Neural crest cell (in vitro differentiated cells): ENCODE data around the gene USP11. TPM values are rescaled to one million over a fixed set of nuclear protein-coding genes. Genes with fewer than 3 reads are reported as not detected.

Source experiments
- DNase-seq: peaks from one replicate; pipeline ENCODE4 v3.0.0; 2021; ENCODE audit warnings: low read depth, mixed read lengths, low spot score
- H3K27ac Mint-ChIP-seq: one replicate; pipeline ENCODE4 v1.8.0; 2021; ENCODE audit warnings: mild to moderate bottlenecking, mixed read lengths; ENCODE audit not compliant: unreplicated experiment
- H3K27me3 Mint-ChIP-seq: 2 replicates; pipeline ENCODE4 v1.8.0; 2021; ENCODE audit warnings: low read depth, mild to moderate bottlenecking, mixed read lengths
- H3K36me3 Mint-ChIP-seq: 2 replicates; pipeline ENCODE4 v1.8.0; 2021; ENCODE audit warnings: low read depth, mild to moderate bottlenecking, mixed read lengths
- H3K4me1 Mint-ChIP-seq: 2 replicates; pipeline ENCODE4 v1.8.0; 2021; ENCODE audit warnings: mixed read lengths
- H3K4me3 Mint-ChIP-seq: one replicate; pipeline ENCODE4 v1.8.0; 2021; ENCODE audit warnings: mild to moderate bottlenecking, mixed read lengths
- H3K9me3 Mint-ChIP-seq: 2 replicates; pipeline ENCODE4 v1.8.0; 2021; ENCODE audit warnings: mixed read lengths
- total RNA-seq: library from RNA; stranded (reverse); gene quantifications from 2 replicates; pipeline ENCODE4 v1.2.1, GENCODE V29; 2021
- TF ChIP-seq, protein P1 (sequence below): fragments of 200-600 bp; sonication (generic); conservative IDR thresholded peaks from 2 replicates; pipeline ENCODE4 v1.5.0; 2021; ENCODE audit warnings: antibody characterized with exemption, mild to moderate bottlenecking

USP11 gene
- total RNA-seq, 1 donor from 2014 or later: 245 TPM

DNA sequence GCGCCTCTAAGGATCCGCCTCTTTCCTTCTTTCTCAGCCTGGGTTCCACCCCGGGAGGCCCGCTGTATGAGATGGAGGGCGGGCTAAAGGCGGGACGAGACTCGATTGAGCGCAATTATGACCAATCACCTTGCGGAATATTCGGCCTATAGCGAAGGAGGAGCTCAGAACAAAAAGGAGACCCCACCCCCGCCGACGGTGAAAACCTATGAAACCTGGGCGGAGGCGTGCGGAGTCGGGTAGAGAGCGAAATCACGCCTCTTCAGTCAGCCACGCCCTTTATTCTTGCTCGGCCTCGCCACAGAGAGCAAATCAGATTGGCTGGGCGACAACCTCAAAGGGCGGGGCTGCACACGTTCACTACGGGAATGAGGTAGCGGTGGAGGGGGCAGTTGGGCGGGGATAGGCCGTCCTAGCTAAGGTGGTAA is 14.9 kb upstream of the USP11 start:
- no peaks in the 10 kb centered on the region for H3K9me3 Mint-ChIP-seq
- H3K27ac Mint-ChIP-seq: peak overlapping the region; percentile 99
- peaks cover 56% of the 10 kb centered on the region for H3K4me1 Mint-ChIP-seq
- peaks cover 9% of the 10 kb centered on the region for H3K27me3 Mint-ChIP-seq
- DNase-seq: peak; percentile 94
- H3K36me3 Mint-ChIP-seq: peaks cover 21% of the 10 kb centered on the region
- TF ChIP-seq, protein P1, sequence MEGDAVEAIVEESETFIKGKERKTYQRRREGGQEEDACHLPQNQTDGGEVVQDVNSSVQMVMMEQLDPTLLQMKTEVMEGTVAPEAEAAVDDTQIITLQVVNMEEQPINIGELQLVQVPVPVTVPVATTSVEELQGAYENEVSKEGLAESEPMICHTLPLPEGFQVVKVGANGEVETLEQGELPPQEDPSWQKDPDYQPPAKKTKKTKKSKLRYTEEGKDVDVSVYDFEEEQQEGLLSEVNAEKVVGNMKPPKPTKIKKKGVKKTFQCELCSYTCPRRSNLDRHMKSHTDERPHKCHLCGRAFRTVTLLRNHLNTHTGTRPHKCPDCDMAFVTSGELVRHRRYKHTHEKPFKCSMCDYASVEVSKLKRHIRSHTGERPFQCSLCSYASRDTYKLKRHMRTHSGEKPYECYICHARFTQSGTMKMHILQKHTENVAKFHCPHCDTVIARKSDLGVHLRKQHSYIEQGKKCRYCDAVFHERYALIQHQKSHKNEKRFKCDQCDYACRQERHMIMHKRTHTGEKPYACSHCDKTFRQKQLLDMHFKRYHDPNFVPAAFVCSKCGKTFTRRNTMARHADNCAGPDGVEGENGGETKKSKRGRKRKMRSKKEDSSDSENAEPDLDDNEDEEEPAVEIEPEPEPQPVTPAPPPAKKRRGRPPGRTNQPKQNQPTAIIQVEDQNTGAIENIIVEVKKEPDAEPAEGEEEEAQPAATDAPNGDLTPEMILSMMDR: no peak
- peak overlapping the region; percentile 97 for H3K4me3 Mint-ChIP-seq

DNA sequence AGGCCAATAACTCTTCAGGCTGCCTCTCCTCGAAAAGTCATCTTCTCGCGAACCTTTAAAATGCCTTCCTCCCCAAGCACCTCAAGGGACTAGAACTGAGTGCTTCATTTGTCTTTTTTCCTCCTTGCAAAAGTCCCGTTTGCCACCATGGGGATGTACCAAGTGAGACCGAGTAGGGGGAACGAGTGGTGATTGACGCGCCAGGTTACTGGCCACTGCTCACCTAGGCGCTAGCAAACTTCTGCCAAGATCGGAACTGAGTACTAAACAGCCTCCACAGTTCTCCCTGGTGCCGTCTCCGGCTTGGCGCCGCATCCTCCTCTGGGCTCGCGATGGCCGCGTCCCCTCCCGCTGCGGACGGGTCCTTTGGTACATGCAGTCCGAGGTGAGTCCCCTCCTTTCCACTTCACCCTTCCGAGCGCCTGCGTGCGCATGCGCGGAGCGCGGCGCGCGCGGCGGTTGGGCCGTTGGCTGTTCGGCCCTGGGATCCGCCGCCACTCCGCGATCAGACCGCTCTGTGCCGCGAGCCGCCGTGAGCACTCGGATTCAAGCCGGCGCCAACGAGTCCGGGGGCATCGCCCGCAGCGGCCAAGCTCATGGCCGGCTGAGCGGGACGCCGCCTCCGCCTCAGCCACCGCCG is 14.4 kb upstream of the USP11 start, which contains the start of gene CDK16:
CDK16 (plus strand) TSS at position 402 of the 640 bp plus-strand sequence. CDS start 4,877 bp downstream, outside the sequence.
- Mint-ChIP-seq H3K27me3 (peaks cover 9% of the 10 kb centered on the region), H3K9me3 (no peaks in the 10 kb centered on the region), H3K4me3 (peak within 1 kb of the TSS; percentile 97), H3K27ac (peak within 1 kb of the TSS; percentile 99), H3K4me1 (peaks cover 56% of the 10 kb centered on the region), H3K36me3 (peaks cover 20% of the 10 kb centered on the region)
- TF ChIP-seq, protein P1: no peak
- DNase-seq: peak; percentile 70

DNA sequence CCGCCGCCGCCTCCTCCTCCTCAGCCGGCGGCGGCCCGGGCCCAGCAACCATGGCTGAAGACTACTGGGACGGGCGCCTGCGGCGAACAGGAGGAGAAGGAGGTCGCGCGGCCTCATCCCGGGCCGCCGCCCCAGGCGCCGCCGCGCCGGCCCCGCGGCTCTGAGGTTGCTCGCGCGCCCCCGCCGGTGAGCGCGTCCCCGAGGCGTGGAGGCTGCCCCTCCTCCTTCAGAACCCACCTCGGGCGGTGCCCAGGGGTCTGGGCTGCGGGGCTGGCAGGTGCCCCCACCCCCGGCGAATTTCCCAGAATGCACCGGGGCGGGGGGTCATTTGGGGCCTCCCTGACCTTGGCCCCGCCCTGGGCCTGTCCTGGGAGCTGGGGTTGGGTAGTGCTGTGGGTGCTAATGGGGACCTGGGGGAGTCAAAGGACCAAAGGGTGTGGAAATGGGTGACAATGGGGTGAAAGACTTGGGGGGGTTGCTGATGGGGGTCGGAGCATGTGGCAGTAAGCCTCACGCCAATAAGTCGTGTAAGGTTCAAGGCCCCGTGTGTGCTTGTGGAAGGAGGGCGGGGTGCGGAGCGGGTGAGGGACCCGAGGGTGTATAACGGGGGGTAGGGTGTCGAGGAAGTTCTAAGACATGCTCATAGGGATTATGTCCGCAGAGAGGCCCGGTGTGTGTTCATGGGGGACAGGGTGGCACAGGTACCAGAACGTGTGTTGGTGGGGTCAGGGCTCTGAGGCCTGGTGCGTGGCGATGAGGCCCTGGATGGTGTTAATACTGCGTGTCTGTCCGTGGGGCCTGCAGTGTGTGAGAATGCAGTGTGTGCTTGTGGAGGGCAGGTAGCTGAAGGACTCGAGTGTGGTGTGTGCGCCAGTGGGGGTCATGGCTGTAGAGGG is 13.6 kb upstream of the USP11 start:
- no peaks in the 10 kb centered on the region for H3K9me3 Mint-ChIP-seq
- H3K27ac Mint-ChIP-seq: peak overlapping the region; percentile 48
- peaks cover 56% of the 10 kb centered on the region for H3K4me1 Mint-ChIP-seq
- TF ChIP-seq, protein P1: no peak
- peaks cover 16% of the 10 kb centered on the region for H3K36me3 Mint-ChIP-seq
- peak; percentile 38 for DNase-seq
- peak overlapping the region; percentile 92 for H3K4me3 Mint-ChIP-seq
- H3K27me3 Mint-ChIP-seq: peaks cover 9% of the 10 kb centered on the region

DNA sequence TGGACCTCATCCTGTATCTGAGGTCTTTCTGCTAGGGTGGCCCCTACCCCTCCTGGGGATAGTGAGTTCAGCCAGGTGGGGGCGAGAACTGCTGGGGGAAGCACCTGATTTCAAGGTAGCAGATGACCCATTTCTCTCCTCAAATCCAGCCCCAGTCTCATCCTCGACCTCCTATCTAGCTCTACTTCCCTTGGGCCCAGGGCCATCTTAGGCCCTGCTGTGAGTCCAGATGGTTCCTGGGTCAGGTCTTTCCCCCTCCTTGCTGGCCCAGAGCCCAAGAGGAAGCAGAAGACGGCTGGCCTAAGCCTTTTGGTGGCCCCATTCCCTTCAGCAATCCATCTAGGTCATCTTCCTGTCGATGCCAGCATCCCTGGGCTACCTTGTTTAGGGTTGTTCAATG is 11.1 kb upstream of the USP11 start:
- TF ChIP-seq, protein P1: no peak
- peaks cover 46% of the 10 kb centered on the region for H3K4me1 Mint-ChIP-seq
- no peaks in the 10 kb centered on the region for H3K9me3 Mint-ChIP-seq
- H3K36me3 Mint-ChIP-seq: peaks cover 20% of the 10 kb centered on the region
- DNase-seq: no peak
- peak overlapping the region; percentile 72 for H3K4me3 Mint-ChIP-seq
- no peak overlapping the region for H3K27ac Mint-ChIP-seq
- peaks cover 9% of the 10 kb centered on the region for H3K27me3 Mint-ChIP-seq

DNA sequence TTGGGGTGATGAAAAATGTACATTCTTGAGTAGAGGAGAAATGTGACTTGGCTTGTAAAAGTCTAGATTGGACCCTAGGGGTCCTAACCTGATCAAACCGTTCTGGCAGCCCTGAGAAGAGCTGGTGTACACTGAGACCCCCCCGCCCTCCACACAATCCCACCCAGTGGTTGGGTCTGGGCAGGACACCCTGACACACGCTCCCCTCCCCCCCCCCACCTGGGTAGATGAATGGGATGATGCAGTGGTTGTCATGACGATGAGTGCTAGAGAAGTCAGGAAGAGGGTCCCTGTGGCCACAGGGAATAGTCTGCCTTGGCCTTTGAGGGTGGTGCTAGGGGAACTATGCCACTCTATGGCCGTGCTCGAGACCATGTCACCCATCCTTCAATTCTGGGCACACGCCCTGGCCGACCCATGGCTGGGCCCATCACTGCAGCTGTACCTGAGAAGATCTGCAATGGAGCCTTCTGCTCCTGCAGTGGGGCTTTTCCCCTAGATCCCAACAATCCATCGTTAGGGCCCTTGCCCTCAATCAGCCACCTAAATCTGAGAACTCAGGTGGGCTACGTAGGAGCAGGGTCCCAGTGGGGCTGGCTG is 10.0 kb upstream of the USP11 start:
- Mint-ChIP-seq H3K9me3 (no peaks in the 10 kb centered on the region), H3K4me1 (peaks cover 35% of the 10 kb centered on the region), H3K36me3 (peaks cover 16% of the 10 kb centered on the region), H3K4me3 (peak overlapping the region; percentile 72), H3K27me3 (peaks cover 5% of the 10 kb centered on the region), H3K27ac (no peak overlapping the region)
- DNase-seq: no peak
- TF ChIP-seq, protein P1: no peak
